ENCODE measurements around the gene SNPH.
"Not testable (repeated sequence)": the region's sequence is repeated elsewhere in the genome, so short reads cannot be mapped to it uniquely, and the experiment has no call there.

Gene SNPH

GRCh38 chr20:1266167-1266973 lies at the start of gene SNPH:
SNPH (plus strand) TSS chr20:1266294; CDS start chr20:1296240, 29,946 bp downstream.
- peak; percentile 37 to 61 for DNase-seq (ENCODE audit: low read depth in 1 of 2, low spot score in 1 of 2)

DNA sequence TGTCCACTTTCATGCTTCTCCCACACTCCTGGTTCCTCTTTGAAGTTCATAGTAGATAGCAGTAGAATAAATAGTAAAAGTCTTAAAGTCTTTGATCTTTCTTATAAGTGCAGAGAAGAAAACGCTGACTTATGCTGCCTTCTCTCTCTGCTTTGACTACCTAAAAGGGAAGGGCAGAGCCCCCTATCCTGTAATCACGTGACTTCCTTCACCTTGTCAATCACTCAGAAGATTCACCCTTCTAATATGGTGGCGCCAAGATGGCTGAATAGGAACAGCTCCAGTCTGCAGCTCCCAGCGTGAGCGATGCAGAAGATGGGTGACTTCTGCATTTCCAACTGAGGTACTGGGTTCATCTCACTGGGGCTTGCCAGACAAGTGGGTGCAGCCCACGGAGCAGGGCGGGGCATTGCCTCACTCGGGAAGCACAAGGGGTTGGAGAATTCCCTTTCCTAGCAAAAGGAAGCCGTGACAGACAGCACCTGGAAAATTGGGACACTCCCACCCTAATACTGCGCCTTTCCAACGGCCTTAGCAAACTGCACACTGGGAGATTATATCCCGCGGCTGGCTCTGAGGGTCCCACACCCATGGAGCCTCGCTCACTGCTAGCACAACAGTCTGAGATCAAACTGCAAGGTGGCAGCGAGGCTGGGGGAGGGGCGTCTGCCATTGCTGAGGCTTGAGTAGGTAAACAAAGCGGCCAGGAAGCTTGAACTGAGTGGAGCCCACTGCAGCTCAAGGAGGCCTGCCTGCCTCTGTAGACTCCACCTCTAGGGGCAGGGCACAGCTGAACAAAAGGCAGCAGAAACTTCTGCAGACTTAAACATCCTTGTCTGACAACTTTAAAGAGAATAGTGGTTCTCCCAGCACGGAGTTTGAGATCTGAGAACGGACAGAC lies 49.3 kb upstream of the SNPH start:
- not testable (repeated sequence) for DNase-seq (ENCODE audit: low read depth in 1 of 2, low spot score in 1 of 2)

GRCh38 chr20:1222750-1223149 lies 43.3 kb upstream of the SNPH start:
- not testable (repeated sequence) for DNase-seq (ENCODE audit: low read depth in 1 of 2, low spot score in 1 of 2)

GRCh38 chr20:1224205-1224890 lies 41.7 kb upstream of the SNPH start:
- no peak for DNase-seq (ENCODE audit: low read depth in 1 of 2, low spot score in 1 of 2)

DNA sequence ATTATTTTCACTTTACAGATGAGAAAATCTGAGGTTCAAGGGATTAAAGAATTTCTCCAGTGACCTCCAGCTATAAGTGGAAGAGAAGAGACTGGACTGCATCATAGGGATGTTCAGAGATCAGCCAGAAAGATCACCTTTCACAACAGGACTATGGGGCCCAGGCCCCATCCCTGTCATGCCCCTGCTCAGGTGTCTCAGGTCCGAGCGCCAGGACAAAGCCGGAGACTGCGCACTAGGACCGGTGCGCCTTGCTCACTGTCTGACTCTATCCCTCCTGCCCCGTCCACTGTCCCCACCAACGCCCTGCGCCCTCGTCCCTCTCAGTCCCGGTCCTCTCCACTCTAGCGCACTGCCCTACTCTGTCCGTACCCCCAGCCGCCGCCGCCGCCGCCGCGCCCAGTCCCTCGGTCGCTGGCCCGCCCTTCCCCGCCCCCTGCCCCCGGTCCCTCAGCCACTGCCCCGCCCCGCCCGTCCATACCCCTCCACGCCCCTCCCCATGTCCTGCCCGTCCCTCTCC lies 40.8 kb upstream of the SNPH start:
- peak in 1 of 2 donors; percentile 6 for DNase-seq (ENCODE audit: low read depth in 1 of 2, low spot score in 1 of 2)

- DNase-seq (ENCODE audit: low read depth in 1 of 2, low spot score in 1 of 2) = peak; percentile 68 to 80
Observed at GRCh38 chr20:1225783-1226654, 40.1 kb upstream of the SNPH start, which contains the start of gene RAD21L1. RAD21L1 (plus strand) TSS chr20:1226044; CDS start chr20:1228454, 2,410 bp downstream.

- DNase-seq (ENCODE audit: low read depth in 1 of 2, low spot score in 1 of 2) = no peak
Observed at GRCh38 chr20:1229541-1229940, 36.6 kb upstream of the SNPH start.

DNA sequence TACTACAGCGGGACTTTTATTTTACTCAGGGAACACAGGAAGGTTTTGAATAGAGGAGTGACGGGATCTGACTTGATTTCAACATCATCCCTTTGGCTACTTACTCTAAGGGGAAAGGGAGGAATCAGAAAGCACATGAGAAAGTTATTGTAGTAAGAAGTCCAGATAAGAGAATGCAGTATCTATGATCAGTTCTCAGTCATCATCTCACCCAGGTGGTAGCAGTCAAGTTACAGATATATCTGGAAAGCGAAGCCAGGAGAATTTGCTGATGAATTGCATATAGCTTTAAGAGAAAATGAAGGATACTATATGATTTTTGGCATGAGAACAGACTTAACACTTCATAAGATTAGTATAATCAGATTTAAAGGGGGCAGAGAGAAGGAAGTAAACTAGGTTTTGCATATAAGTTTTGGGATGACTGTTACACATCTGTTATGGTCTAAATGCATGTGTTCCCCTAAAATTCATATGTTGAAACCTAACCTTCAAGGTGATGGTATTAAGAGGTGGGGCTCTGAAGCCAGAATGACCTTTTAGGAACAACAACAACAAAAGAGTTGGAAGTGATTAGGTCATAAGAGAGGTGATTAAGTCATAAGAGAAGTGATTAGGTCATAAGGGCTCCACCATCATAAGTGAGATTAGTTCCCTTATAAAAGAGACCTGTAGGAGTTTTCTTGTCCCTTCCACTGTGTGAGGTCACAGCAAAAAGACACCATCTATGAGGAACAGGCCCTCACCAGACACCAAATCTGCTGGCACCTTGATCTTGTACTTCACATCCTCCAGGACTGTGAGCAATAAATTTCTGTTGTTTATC lies 33.6 kb upstream of the SNPH start:
- no peak for DNase-seq (ENCODE audit: low read depth in 1 of 2, low spot score in 1 of 2)

DNA sequence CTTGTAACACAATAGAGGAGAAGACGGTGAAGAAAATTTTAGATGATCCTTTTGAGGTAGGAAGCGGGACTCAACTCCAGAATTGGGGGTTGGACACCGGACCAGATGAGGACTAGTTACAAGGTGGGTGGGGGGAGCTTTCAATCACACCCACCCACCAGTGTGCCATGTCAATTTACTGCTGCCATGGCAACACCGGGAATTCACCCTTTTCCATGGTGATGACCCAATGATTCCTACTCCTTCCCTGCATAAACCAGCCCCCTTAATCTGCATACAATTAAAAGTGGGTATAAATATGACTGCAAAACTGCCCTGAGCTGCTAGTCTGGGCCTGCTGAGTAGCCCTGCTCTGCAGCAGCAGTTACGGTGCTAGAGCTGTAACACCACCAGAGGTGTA lies 25.5 kb upstream of the SNPH start:
- no peak for DNase-seq (ENCODE audit: low read depth in 1 of 2, low spot score in 1 of 2)

DNA sequence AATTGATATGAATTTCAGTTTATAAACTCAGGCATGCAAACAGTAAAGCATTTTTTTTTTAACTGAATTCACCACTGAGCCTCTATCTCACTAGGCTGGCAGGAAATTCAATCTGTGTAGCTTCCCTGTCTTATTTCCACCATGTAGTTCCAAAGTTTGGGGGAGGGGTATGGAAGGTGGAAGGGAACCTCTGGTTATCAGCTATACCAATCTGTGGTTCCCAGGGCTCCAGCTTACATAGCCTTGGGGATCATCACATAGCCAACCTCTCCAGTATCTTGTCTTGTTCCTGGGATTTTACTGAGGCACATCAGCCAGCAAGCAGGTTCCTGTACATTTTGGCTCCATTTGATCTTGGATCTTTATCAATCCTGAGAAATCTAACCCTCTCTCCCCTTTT lies 24.6 kb upstream of the SNPH start:
- DNase-seq (ENCODE audit: low read depth in 1 of 2, low spot score in 1 of 2) = no peak

GRCh38 chr20:1242099-1242498 lies 24.0 kb upstream of the SNPH start:
- no peak for DNase-seq (ENCODE audit: low read depth in 1 of 2, low spot score in 1 of 2)

- DNase-seq (ENCODE audit: low read depth in 1 of 2, low spot score in 1 of 2) = no peak
Observed at GRCh38 chr20:1242530-1242929, 23.6 kb upstream of the SNPH start.

DNA sequence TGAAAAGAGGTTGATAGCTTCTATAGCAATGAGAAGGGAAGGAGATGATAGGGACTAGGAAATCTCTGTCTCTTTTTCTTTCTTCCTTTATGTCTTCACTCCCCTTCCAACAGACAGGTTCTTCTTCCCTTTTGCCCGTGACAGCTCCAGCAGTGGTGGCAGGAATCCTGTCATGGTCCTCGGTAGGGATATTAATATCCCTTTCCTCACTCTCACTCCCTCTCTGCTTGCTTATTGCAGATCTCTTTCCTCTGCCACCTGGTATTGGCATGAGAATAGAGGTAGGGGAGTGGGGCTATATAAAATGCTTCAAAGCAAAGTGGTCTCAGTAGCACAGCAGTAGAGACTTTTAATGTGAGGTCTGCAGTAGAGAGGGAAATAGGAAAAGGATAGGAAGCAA lies 20.5 kb upstream of the SNPH start:
- no peak for DNase-seq (ENCODE audit: low read depth in 1 of 2, low spot score in 1 of 2)

GRCh38 chr20:1247689-1248088 lies 18.4 kb upstream of the SNPH start:
- no peak for DNase-seq (ENCODE audit: low read depth in 1 of 2, low spot score in 1 of 2)

- DNase-seq (ENCODE audit: low read depth in 1 of 2, low spot score in 1 of 2) = not testable (repeated sequence)
Observed at GRCh38 chr20:1250282-1250681, 15.8 kb upstream of the SNPH start.

DNA sequence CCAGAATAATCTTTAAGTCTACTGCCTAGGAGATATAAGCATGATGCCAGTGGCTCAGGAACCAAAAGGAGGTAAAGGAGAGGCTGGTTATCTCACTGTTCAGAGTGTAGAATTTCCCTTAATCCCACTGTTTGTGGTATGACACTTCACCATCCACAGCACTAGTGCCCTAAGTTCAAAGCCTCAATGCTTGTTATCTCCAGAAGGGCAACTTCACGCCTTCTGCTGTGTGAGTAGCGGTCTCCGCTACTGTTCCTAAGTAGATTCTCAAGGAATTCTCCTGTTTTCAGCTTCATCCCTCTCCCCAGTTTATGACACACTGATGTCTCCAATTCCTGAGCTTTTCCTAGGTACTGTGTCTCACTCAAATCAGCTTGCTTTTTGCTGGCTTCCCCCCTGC lies 13.7 kb upstream of the SNPH start:
- DNase-seq (ENCODE audit: low read depth in 1 of 2, low spot score in 1 of 2) = no peak

GRCh38 chr20:1254254-1254653 lies 11.8 kb upstream of the SNPH start:
- DNase-seq (ENCODE audit: low read depth in 1 of 2, low spot score in 1 of 2) = no peak

- no peak for DNase-seq (ENCODE audit: low read depth in 1 of 2, low spot score in 1 of 2)
Observed at GRCh38 chr20:1255675-1256074, 10.4 kb upstream of the SNPH start.

- no peak for DNase-seq (ENCODE audit: low read depth in 1 of 2, low spot score in 1 of 2)
Observed at GRCh38 chr20:1263853-1264252, 2.2 kb upstream of the SNPH start.

All from activated CD4-positive, alpha-beta T cell treated with anti-CD3 and anti-CD28 coated beads, Interleukin-2, amount 50 U/mL, for 24 hours (primary cell).